Progenitor cell of endocrine pancreas (in vitro differentiated cells): ENCODE measurements around the gene SLC23A2. TPM values are rescaled to one million over a fixed set of nuclear protein-coding genes. Genes with fewer than 3 reads are reported as not detected.
"Not testable (repeated sequence)": the region's sequence is repeated elsewhere in the genome, so short reads cannot be mapped to it uniquely, and the experiment has no call there.

ENCODE experiments used
- DNase-seq: peaks from one replicate; pipeline ENCODE4 v3.0.0; 2021; ENCODE audit warnings: low spot score; ENCODE audit not compliant: unreplicated experiment
- H3K27ac Mint-ChIP-seq: 2 replicates; pipeline ENCODE4 v1.8.0; 2021; ENCODE audit warnings: mild to moderate bottlenecking, moderate library complexity, mixed read lengths
- H3K27me3 Mint-ChIP-seq: 2 replicates; pipeline ENCODE4 v1.8.0; 2021; ENCODE audit warnings: mixed read lengths
- H3K36me3 Mint-ChIP-seq: 2 replicates; pipeline ENCODE4 v1.8.0; 2022; ENCODE audit warnings: mixed read lengths; ENCODE audit not compliant: insufficient read depth
- H3K4me1 Mint-ChIP-seq: 2 replicates; pipeline ENCODE4 v1.8.0; 2021; ENCODE audit warnings: low read depth, mixed read lengths
- H3K4me3 Mint-ChIP-seq: 2 replicates; pipeline ENCODE4 v1.8.0; 2021; ENCODE audit warnings: low read depth, mild to moderate bottlenecking, moderate library complexity, mixed read lengths
- H3K9me3 Mint-ChIP-seq: 2 replicates; pipeline ENCODE4 v1.8.0; 2021; ENCODE audit warnings: low read depth, mixed read lengths
- CTCF ChIP-seq: fragments of 200-600 bp; sonication (generic); IDR thresholded peaks from one replicate; pipeline ENCODE4 v1.5.0; 2021; ENCODE audit warnings: antibody characterized with exemption, mild to moderate bottlenecking; ENCODE audit not compliant: unreplicated experiment
- total RNA-seq: library from RNA; stranded (reverse); gene quantifications from 2 replicates; pipeline ENCODE4 v1.2.1, GENCODE V29; 2021

SLC23A2 gene
- total RNA-seq, 1 donor from 2014 or later, result 23.6 TPM

- no peak overlapping the region for H3K27ac Mint-ChIP-seq
- DNase-seq, result no peak
- TF ChIP-seq CTCF, result no peak
- no peaks in the 10 kb centered on the region for H3K36me3 Mint-ChIP-seq
- H3K4me1 Mint-ChIP-seq, result no peaks in the 10 kb centered on the region
- no peak overlapping the region for H3K4me3 Mint-ChIP-seq
- no peaks in the 10 kb centered on the region for H3K27me3 Mint-ChIP-seq
- no peaks in the 10 kb centered on the region for H3K9me3 Mint-ChIP-seq
These were observed 19.4 kb upstream of the SLC23A2 start for GRCh38 chr20:5020760-5021159.

GRCh38 chr20:5013682-5014447, 12.6 kb upstream of the SLC23A2 start:
- Mint-ChIP-seq H3K36me3 (no peaks in the 10 kb centered on the region), H3K4me1 (no peaks in the 10 kb centered on the region), H3K27me3 (peaks cover 3% of the 10 kb centered on the region), H3K9me3 (no peaks in the 10 kb centered on the region), H3K4me3 (no peak overlapping the region), H3K27ac (no peak overlapping the region)
- DNase-seq, result no peak
- TF ChIP-seq CTCF, result no peak

GRCh38 chr20:5008759-5009158, 7.4 kb upstream of the SLC23A2 start:
- no peaks in the 10 kb centered on the region for H3K9me3 Mint-ChIP-seq
- no peaks in the 10 kb centered on the region for H3K36me3 Mint-ChIP-seq
- H3K27me3 Mint-ChIP-seq, result peaks cover 10% of the 10 kb centered on the region
- no peak overlapping the region for H3K4me3 Mint-ChIP-seq
- TF ChIP-seq CTCF, result no peak
- H3K27ac Mint-ChIP-seq, result no peak overlapping the region
- no peaks in the 10 kb centered on the region for H3K4me1 Mint-ChIP-seq
- DNase-seq, result no peak

GRCh38 chr20:5005326-5005725, 4.0 kb upstream of the SLC23A2 start:
- peaks cover 7% of the 10 kb centered on the region for H3K4me1 Mint-ChIP-seq
- no peaks in the 10 kb centered on the region for H3K9me3 Mint-ChIP-seq
- DNase-seq, result no peak
- H3K36me3 Mint-ChIP-seq, result no peaks in the 10 kb centered on the region
- H3K4me3 Mint-ChIP-seq, result no peak overlapping the region
- TF ChIP-seq CTCF, result no peak
- H3K27me3 Mint-ChIP-seq, result peaks cover 25% of the 10 kb centered on the region
- no peak overlapping the region for H3K27ac Mint-ChIP-seq

- not testable (repeated sequence) for H3K36me3 Mint-ChIP-seq
These were observed 3.5 kb upstream of the SLC23A2 start for GRCh38 chr20:5004825-5005224.

GRCh38 chr20:5003626-5004025, 2.3 kb upstream of the SLC23A2 start:
- Mint-ChIP-seq H3K9me3 (no peaks in the 10 kb centered on the region), H3K36me3 (no peaks in the 10 kb centered on the region), H3K4me1 (peaks cover 14% of the 10 kb centered on the region), H3K4me3 (no peak overlapping the region), H3K27ac (no peak overlapping the region), H3K27me3 (peaks cover 20% of the 10 kb centered on the region)
- TF ChIP-seq CTCF, result no peak
- DNase-seq, result no peak

More at GRCh38 chr20:5004825-5005224, 3.5 kb upstream of the SLC23A2 start:
- H3K4me3 Mint-ChIP-seq, H3K9me3 Mint-ChIP-seq, H3K27ac Mint-ChIP-seq, DNase-seq: not testable (repeated sequence)
- peaks cover 25% of the 10 kb centered on the region for H3K27me3 Mint-ChIP-seq
- peaks cover 12% of the 10 kb centered on the region for H3K4me1 Mint-ChIP-seq
